GM19099 (cell line): ENCODE measurements around the gene GRM3.

Experiments used
- POLR2A ChIP-seq: IDR thresholded peaks from 3 replicates; pipeline ENCODE4 v1.6.1; 2011; ENCODE audit warnings: low read depth; ENCODE audit not compliant: insufficient read length; ENCODE audit errors: extremely low read depth

GRM3 gene

GRCh38 chr7:86664991-86665390 is 21.3 kb downstream of the GRM3 start:
- TF ChIP-seq POLR2A: no peak

GRCh38 chr7:86665669-86666068 is 22.0 kb downstream of the GRM3 start:
- TF ChIP-seq POLR2A: no peak

DNA sequence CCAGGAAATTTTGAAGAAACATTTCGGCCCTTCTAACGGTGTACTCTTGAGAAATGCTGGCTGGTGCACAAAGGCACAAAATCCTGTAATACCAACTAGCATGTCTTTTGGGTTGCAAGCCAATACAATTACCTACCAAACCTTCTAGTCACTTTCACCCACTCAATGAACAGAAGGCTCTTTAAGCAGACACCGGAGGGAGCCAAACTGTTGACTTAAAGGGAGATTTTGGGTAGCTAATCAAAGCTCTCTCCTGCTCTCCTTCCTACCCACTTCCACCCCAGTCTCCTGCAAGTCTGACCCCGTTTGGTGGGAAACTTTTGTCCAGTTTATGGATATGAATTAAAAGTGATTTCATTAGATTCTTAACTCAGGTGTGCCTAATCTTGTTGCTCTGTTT is 24.0 kb downstream of the GRM3 start:
- TF ChIP-seq POLR2A: no peak

DNA sequence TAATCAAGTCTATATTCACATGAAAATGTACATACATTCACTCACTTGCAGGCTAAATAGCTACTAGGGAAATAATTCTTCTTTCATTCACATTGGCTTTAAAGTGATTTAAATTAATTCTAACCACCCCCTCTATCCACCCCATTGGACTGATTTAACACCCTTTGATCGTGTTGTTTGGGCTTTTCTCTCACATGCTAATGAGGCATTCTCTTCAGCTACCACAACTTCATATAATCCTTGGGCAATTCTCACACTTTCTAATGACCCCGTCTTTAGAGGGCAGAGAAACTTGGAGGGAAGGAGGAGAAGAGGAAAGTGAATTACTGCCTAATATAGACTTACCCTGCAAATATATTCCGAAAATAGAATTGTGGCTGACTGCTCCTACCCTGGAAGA is 24.6 kb downstream of the GRM3 start:
- TF ChIP-seq POLR2A: no peak

GRCh38 chr7:86687831-86688230 is 44.1 kb downstream of the GRM3 start:
- no peak for TF ChIP-seq POLR2A

DNA sequence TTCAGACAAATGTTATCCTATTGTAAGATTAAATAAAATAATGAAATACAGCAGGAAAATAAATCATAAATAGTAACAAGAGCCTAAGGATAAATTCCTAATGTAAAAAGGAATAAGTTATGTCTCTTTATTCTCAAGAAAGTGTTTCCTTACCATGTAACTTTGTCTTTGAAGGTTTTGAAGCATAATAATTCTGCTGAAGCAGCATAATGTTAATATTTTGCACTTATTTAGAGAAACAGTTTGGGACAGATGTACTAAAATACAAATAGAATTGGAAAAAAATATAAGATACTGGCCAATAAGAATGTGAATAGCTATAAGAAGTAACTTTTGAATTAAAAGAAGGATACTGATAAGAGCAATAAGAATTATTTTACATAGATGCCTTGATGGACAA is 45.7 kb downstream of the GRM3 start:
- no peak for TF ChIP-seq POLR2A

GRCh38 chr7:86692755-86693154 is 49.0 kb downstream of the GRM3 start:
- no peak for TF ChIP-seq POLR2A

- no peak for TF ChIP-seq POLR2A
These were observed 62.7 kb downstream of the GRM3 start for GRCh38 chr7:86706406-86706805.

DNA sequence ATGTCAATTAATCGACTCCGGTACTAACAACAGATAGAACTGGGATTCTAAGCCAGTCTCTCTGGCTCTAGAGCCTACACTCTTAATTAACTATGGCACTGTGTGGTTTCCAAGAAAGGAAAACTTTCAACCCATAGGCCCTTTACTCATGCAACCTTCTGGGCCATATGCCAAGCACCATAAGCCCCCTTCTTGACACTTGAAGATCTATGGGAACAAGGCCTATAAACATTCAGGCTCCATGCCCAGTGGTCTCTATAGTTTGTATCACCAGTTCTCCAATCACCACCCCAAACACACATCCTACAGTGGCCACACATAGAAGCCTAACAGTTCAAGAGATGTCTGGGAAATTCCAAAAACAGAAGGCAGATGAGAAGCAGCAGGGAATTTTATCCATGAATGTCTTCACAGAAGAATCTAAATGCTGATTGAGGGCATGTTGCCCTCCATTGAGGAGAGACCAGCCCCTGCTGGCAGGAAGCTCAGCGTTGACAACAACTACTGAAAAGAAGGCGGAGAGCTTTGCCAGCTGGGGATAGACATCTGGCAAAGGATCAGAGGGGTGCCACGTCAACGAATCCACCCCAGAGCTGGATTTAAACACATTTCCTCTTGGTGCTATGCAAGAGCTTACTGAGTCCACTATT is 64.4 kb downstream of the GRM3 start:
- no peak for TF ChIP-seq POLR2A

DNA sequence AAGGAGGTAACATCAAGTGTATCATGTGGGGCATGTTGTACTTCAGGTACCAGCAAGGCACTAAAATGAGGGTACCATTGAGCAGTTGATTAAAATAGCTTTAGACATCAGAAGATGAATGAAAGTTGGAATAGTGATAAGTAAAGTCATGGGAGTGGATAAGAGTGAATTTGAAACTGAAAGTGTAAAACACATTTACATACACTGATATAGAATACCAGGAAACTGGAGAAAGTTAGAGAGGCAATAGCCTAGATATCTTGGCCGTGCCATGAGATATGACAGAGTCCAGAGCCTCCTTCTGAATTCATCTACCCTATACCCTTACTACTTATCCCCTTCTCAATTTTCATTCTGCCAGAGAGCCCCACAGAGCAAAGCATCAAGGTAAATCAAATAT is 76.6 kb downstream of the GRM3 start:
- no peak for TF ChIP-seq POLR2A

- no peak for TF ChIP-seq POLR2A
These were observed 90.1 kb downstream of the GRM3 start for GRCh38 chr7:86733783-86734182.

DNA sequence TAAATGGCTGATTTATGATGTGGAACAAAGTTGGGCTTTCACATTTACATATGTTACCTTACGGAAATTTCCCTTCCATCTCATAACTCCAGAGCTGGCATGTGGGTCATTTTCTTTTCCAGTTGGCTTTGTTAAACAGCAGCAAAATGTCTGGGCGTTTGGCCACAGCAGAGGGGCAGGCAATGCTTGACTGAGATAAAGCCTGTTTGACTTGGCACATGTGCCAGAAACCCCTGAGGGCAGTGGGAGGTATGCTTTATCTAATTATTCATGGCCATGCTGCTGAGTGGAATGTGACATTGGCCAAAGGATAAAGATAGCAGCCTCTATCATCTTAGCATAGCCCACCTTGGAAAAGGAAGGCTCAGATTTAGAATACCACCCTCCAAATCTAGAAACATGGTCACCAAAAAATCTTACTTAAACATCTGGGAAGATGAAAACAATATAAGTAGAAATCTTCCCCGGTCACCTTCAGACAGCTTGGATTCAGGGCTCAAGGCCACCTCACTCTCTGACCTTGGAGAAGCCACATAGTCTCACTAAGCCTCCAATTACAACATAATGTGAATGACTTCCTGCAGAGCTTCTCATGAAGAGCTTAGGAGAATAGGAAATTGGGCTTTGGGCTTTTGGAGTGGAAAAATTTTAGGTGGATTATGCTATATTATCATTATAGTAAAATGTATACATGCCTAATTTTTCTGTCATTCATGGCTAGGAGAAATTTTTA is 101.5 kb downstream of the GRM3 start:
- no peak for TF ChIP-seq POLR2A

DNA sequence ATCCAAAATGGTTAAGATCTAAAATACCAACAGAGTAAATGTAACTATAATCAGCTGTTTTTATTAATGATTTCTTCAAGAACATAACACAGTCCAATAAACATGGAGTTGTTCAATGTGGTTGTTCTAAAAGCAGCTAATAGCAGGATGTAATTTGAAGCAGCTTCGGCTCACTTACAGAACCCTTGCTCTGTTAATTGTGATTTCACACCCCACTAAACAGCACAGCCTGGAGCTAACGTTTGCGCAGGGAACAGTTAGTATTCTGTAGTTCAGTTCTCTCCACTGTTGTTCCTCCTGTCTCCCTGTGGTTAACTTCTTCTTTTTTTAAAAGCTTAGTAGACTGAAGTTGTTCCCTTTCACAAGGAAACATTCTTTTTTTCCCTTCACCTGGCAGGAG is 104.0 kb downstream of the GRM3 start:
- TF ChIP-seq POLR2A: no peak

DNA sequence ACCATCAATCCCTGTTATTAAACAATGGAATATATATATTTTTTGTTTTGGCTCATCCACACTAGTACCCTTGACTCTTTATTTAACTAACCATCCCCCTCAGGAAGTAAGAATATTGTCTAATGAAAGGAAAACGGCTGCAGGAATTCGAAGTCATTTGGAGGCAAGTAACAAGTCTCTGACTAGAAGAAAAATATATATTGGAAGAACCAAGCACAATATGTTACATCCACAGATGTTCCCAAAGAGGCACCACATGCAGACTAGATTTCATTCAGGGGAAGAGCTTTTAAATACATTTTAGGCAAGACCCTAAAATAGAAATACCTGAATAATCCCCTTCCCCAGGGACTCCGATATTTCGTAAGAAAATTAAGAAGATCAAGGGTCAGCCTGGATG is 104.5 kb downstream of the GRM3 start:
- no peak for TF ChIP-seq POLR2A

- no peak for TF ChIP-seq POLR2A
These were observed 105.4 kb downstream of the GRM3 start for GRCh38 chr7:86748843-86749719.
